ENCODE measurements around the gene SMYD3. TPM values are rescaled to one million over a fixed set of nuclear protein-coding genes. Genes with fewer than 3 reads are reported as not detected.

Gene SMYD3
- total and polyA plus RNA-seq, 2 donors (not counting 1 experiment from before 2014, with no cell fraction given), result 9.7 to 37.2 TPM

- Histone ChIP-seq H3K4me2 (replicated peaks; ENCODE audit: low read depth, low read length, poor library complexity, severe bottlenecking) (no peak overlapping the region), H3K79me2 (ENCODE audit: control insufficient read depth, insufficient read depth, low read length) (no peaks in the 10 kb centered on the region), H3K4me3 (ENCODE audit: control extremely low read depth in 1 of 5, extremely low read depth in 1 of 5, insufficient read depth in 1 of 5, low read depth in 2 of 5, low read length in 4 of 5) (no peak overlapping the region), H3K9me3 (ENCODE audit: control extremely low read depth in 1 of 3, control insufficient read depth in 2 of 3, insufficient read depth in 1 of 3, low read length in 2 of 3) (peaks cover 0 to 5% (median 0%) of the 10 kb centered on the region in 3 donors), H3K27me3 (replicated peaks in 1 of 4; ENCODE audit: control extremely low read depth in 1 of 4, control insufficient read depth in 3 of 4, insufficient read depth in 4 of 4, low read length in 3 of 4) (peaks cover 0 to 2% (median 0%) of the 10 kb centered on the region in 4 experiments), H3K27ac (ENCODE audit: low read length in 2 of 2) (no peak overlapping the region), H4K20me1 (ENCODE audit: control insufficient read depth, insufficient read depth, low read length, poor library complexity, severe bottlenecking) (no peaks in the 10 kb centered on the region), H2AFZ (ENCODE audit: insufficient read depth, low read depth, low read length, poor library complexity, severe bottlenecking) (no peak overlapping the region), H3K36me3 (replicated peaks in 1 of 2; ENCODE audit: control extremely low read depth in 1 of 2, control insufficient read depth in 1 of 2, extremely low read depth in 1 of 2, insufficient read depth in 2 of 2, low read length in 1 of 2) (no peaks in the 10 kb centered on the region), H3K9ac (ENCODE audit: low read length) (no peak overlapping the region), H3K4me1 (ENCODE audit: control insufficient read depth in 2 of 2, insufficient read depth in 2 of 2, low read length in 2 of 2) (peaks cover 11 to 18% of the 10 kb centered on the region in 2 donors)
- WGBS (ENCODE audit: insufficient coverage), result 98% methylated on average over 12 of the region's 13 CpGs
- Mint-ChIP-seq H3K9me3 (ENCODE audit: insufficient read depth) (no peaks in the 10 kb centered on the region), H3K4me1 (peaks cover 19% of the 10 kb centered on the region), H3K27ac (no peak overlapping the region), H3K27me3 (no peaks in the 10 kb centered on the region), H3K4me3 (no peak overlapping the region)
- POLR2A ChIA-PET, result no interaction called here
- TF ChIP-seq CTCF (IDR thresholded peaks at IDR 0.05), result no peak
- no peak for TF ChIP-seq EZH2 (IDR thresholded peaks at IDR 0.05; ENCODE audit: borderline replicate concordance, insufficient read depth, low read depth, low read length, poor library complexity, severe bottlenecking)
- CTCF ChIA-PET, result no interaction called here
- ATAC-seq (ENCODE audit: low read depth), result no peak
- intact Hi-C loops (cut with micrococcal nuclease), result no loop called here
- no peak for DNase-seq
Observed at GRCh38 chr1:245702346-245702745, 804.7 kb downstream of the SMYD3 start.

GRCh38 chr1:245701631-245702030 is 805.4 kb downstream of the SMYD3 start:
- POLR2A ChIA-PET, result no interaction called here
- no peaks in the 10 kb centered on the region for H4K20me1 ChIP-seq (ENCODE audit: control insufficient read depth, insufficient read depth, low read length, poor library complexity, severe bottlenecking)
- H3K27me3 ChIP-seq (replicated peaks in 1 of 4; ENCODE audit: control extremely low read depth in 1 of 4, control insufficient read depth in 3 of 4, insufficient read depth in 4 of 4, low read length in 3 of 4), result peaks cover 0 to 2% (median 0%) of the 10 kb centered on the region in 4 experiments
- CTCF ChIA-PET, result no interaction called here
- Mint-ChIP-seq H3K4me3 (no peak overlapping the region), H3K9me3 (ENCODE audit: insufficient read depth) (no peaks in the 10 kb centered on the region), H3K27me3 (no peaks in the 10 kb centered on the region), H3K27ac (no peak overlapping the region), H3K4me1 (peaks cover 19% of the 10 kb centered on the region)
- peaks cover 0 to 5% (median 0%) of the 10 kb centered on the region in 3 donors for H3K9me3 ChIP-seq (ENCODE audit: control extremely low read depth in 1 of 3, control insufficient read depth in 2 of 3, insufficient read depth in 1 of 3, low read length in 2 of 3)
- no peak overlapping the region for H3K9ac ChIP-seq (ENCODE audit: low read length)
- intact Hi-C loops (cut with micrococcal nuclease), result no loop called here
- H2AFZ ChIP-seq (ENCODE audit: insufficient read depth, low read depth, low read length, poor library complexity, severe bottlenecking), result no peak overlapping the region
- H3K4me1 ChIP-seq (ENCODE audit: control insufficient read depth in 2 of 2, insufficient read depth in 2 of 2, low read length in 2 of 2), result peaks cover 11 to 18% of the 10 kb centered on the region in 2 donors
- DNase-seq (no peak), ATAC-seq (ENCODE audit: low read depth) (no peak)
- H3K4me3 ChIP-seq (ENCODE audit: control extremely low read depth in 1 of 5, extremely low read depth in 1 of 5, insufficient read depth in 1 of 5, low read depth in 2 of 5, low read length in 4 of 5), result no peak overlapping the region
- TF ChIP-seq CTCF (IDR thresholded peaks at IDR 0.05), result no peak
- no peak for TF ChIP-seq EZH2 (IDR thresholded peaks at IDR 0.05; ENCODE audit: borderline replicate concordance, insufficient read depth, low read depth, low read length, poor library complexity, severe bottlenecking)
- H3K36me3 ChIP-seq (replicated peaks in 1 of 2; ENCODE audit: control extremely low read depth in 1 of 2, control insufficient read depth in 1 of 2, extremely low read depth in 1 of 2, insufficient read depth in 2 of 2, low read length in 1 of 2), result no peaks in the 10 kb centered on the region
- WGBS (ENCODE audit: insufficient coverage), result 85% methylated on average over 6 of the region's 7 CpGs
- no peak overlapping the region for H3K4me2 ChIP-seq (replicated peaks; ENCODE audit: low read depth, low read length, poor library complexity, severe bottlenecking)
- no peak overlapping the region for H3K27ac ChIP-seq (ENCODE audit: low read length in 2 of 2)
- H3K79me2 ChIP-seq (ENCODE audit: control insufficient read depth, insufficient read depth, low read length), result no peaks in the 10 kb centered on the region
